NAMALWA (cell line): ENCODE results near the gene TSR1.
A peak's percentile ranks its signal among the peaks of the same experiment; 100 is the strongest.

Experiments used
- DNase-seq: peaks from one replicate; pipeline ENCODE4 v3.0.0-alpha.2; 2015; ENCODE audit warnings: low spot score

The TSR1 gene

DNA sequence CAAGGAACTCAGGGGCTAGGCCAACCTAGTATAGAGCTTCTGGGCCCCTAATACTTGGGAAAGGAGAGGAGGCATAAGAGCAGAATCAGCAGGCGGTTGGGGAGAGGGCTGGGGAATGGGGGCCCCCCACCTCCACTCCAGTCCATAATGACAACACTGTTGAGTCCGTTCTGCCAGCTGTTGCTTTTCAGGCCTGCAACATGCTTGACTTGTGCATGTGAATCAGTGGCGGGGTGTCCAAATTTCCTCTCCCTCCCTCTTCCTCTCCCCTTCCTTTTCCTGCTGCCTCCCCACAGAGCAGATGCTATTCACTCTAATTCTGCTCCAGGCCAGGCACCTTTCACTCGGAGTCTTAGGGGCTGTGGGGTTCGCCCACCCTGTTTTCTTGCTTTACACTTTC, 32.8 kb upstream of the TSR1 start:
- DNase-seq, result no peak

GRCh38 chr17:2368359-2368758, 32.1 kb upstream of the TSR1 start:
- no peak for DNase-seq

GRCh38 chr17:2366747-2367494, 30.7 kb upstream of the TSR1 start:
- no peak for DNase-seq

DNA sequence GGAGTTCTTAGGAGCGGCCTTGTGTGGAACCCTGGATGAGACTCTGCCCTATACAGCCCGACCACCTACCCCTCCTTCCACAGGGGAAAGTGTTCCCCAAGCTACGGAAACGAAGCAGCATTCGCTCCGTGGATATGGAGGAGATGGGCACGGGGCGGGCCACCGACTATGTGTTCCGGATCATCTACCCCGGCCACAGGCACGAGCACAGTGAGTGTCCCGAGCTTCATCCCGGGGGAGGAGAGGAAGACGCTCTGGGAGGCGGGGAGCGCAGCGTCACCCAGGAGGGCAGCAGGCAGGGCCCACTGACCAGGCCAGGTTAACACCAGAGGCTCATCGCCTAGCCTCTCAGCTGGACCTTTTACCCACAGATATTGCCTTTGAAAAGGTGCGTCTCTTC, 28.9 kb upstream of the TSR1 start:
- DNase-seq, result no peak

- DNase-seq, result no peak
Observed at GRCh38 chr17:2364763-2365116, 28.5 kb upstream of the TSR1 start.

DNA sequence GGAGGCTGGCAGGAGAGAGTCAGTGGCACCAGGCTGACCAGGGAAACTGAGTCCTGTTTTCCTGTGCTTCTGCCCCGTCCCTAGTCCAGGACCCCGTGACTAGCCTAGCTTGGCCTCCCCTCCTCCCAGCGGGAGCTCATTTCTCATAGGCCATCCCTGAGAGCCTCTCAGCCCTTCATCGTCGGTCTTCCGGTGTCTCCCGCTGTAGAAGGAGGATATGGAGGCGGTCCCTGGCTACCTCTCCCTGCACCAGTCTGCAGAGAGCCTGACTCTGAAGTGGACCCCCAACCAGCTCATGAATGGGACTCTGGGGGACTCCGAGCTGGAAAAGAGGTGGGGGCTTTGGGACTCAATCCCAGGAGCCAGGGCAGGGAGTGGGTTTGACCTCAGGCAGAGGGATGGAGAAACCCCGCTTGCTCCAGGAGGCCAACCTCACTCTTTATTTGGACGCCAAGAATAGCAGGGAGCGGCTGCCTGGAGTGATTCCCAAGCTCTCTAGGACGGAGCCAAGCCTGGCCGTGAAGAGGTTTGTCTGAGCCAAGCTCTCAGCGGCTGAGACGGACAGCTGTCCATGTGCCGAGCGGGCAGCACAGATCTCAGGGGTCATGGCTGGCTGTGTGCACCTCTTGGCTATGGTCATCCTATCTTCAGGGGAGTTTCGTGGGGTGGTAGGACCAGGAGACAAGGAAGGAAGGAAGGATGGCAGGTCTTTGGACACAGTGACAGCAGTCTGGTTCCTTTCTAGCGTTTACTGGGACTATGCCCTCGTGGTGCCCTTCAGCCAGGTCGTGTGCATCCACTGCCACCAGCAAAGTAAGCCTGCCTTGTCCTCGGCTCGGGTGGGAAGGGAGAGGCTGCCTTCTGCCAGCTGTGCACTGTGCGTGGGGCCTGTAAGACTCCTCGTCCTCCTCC, 27.9 kb upstream of the TSR1 start:
- no peak for DNase-seq

DNA sequence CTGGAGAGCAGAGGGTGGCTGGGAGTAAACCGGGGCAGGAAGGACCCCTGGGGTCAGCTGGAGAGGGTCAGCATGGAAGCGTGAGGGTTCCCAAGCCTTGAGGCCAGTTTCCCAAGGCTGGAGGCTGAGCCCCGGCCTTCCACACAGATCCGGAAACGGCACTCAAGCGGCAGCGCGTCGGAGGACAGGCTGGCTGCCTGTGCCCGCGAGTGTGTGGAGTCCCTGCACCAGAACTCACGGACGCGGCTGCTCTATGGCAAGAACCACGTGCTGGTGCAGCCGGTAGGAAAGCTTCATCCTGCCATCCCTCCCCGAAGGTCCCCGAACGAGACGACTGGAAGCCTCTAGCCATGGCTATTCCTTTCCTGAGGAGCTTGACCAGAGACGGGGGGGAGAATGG, 27.1 kb upstream of the TSR1 start:
- no peak for DNase-seq

DNA sequence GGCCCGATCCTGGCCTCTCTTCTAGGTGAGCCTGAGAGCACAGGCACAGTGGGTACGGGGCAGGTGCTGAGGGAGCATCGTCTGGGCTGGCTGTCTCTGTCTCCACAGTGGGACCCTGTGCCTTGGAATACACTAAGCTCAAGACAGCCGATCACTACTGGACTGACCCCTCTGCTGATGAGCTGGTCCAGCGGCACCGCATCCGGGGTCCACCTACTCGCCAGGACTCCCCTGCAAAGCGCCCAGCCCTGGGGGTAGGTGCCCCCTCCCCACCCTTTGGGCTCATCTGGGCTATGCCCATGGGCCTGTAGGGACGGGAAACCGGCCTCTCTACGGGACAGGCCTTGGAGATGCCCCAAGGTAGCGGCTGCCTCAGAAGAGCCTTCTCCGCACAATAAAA, 26.6 kb upstream of the TSR1 start:
- no peak for DNase-seq

DNA sequence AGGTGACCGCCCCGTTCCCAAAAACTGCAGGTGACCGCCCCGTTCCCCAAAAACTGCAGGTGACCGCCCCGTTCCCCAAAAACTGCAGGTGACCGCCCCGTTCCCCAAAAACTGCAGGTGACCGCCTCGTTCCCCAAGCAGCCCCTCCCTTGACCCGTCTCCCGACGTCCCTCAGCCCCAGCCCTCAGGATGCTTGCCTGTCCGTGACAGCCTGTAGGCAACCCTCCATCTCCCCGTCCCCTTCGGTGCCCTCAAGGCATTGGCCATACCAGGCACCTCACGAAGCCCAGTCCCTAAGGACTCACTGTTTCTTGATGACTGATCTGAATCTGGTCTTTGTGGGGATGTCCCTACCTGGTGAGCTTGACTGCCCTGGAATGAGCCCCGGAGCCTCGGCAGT, 26.2 kb upstream of the TSR1 start:
- no peak for DNase-seq

- DNase-seq, result no peak
Observed at GRCh38 chr17:2362016-2362415, 25.8 kb upstream of the TSR1 start.

DNA sequence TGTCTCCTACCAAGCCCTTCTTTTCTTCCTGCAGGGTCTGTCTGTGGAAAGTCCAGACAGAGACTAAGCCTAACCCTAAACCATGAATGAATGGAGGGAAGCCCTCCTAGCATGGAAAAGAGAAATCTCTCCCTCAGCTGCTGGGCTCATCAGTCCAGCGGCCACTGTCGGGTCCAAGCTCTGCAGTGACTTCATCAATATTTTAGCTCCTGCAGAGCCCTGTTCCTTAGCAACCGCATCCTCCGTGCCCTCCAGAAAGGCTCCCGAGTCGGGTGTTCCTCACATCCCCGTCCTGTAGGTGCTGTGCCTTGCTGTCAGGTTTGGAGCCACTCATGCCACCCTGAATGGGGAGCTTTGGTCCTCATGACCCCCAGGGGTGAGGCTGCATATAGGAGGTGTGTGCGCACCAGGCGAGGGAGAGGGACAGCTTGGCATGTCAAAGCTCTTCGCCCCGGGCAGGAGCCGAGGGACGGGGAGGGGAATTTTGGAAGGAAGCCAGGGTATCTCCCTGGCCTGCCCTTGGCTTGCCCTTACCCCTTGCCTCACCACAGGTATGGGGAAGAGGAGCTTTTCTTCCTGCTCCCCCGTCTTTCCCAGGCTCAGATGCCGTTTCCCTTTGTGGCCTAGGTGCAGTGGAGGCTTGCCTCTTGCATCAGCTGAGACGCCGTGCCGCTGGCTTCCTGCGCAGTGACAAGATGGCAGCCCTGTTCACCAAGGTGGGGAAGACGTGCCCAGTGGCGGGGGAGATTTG, 24.9 kb upstream of the TSR1 start:
- no peak for DNase-seq

- no peak for DNase-seq
Observed at GRCh38 chr17:2357931-2358434, 21.7 kb upstream of the TSR1 start.

GRCh38 chr17:2357237-2357636, 21.0 kb upstream of the TSR1 start:
- no peak for DNase-seq

- DNase-seq, result no peak
Observed at GRCh38 chr17:2354311-2354710, 18.1 kb upstream of the TSR1 start.

- DNase-seq, result no peak
Observed at GRCh38 chr17:2351269-2351668, 15.0 kb upstream of the TSR1 start.

DNA sequence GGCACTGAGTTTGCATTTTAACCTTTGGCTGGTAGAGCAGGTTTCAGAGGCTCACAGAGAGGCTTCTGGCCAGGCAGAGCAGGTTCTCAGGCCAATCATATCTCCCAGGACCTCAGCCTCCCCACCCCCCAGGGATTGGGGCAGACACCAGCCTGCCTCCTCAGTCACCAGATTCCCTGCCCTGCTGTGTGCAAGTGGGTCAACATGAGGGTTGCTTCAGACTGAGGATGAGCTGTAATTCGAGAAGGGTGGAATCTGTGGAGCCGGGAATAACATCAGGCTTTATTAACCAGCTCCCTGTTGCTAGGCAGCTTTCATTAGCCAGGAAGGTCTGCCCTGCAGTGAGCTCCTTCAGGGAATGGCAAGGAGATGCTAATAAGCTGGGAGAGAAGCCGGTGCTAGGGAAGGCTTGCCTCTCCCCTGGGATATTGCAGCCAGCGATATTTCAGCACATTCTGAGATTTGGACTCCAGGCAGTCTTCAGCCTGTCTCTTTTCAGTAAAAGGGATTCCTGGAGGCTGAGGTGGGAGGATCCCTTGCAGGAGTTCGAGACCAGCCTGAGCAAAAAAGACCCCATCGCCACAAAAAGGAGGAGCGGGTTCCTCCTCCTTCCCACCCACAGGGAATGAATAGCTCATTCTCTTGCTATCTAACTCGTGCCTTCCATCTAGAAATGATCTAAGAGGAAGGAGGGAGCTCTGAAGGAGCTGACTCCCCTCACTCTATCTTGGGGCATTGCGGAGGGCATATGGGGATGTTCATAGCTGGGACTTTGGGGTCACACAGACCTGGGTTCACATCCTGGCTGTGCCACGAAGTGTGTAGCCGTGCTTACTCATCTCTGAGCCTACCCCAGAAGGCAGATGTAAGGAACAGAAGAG, 11.8 kb upstream of the TSR1 start:
- DNase-seq, result no peak

GRCh38 chr17:2346475-2346874, 10.2 kb upstream of the TSR1 start:
- no peak for DNase-seq

GRCh38 chr17:2344528-2344927, 8.3 kb upstream of the TSR1 start:
- DNase-seq, result no peak

DNA sequence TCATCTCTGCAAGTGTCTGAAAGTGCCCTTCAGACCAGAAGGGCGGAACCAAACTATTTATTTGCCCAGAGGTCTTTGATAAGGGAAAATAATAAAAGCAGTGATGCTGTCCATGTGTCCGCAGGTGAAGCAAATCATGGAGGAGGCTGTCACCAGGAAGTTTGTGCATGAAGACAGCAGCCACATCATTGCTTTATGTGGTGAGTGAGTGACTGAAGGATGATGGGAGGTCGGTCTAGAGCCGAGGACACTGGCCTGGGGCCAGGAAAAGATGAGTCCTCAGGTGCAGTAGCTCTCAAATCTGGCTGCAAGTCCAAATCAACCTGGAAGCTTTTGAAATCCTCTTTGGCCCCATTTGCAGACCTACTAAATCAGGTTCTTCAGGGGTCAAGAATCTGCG, 7.2 kb upstream of the TSR1 start:
- DNase-seq, result no peak

DNA sequence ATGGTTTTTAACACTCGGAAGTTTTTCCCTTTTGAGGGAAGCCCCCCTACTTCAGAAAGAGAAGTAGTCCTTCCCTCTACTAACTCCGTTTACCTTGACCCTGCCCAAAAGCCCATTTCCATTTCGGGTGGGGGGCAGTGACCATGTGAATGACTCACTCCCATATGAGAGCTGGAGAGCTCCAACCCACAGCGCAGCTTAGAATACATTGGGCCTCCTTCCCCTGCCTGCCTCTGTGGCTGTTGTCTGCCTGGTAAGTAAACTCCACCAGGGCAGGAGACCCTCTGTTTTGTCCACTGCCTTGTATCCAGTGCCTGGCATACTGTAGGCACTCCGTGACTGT, 2.0 kb upstream of the TSR1 start:
- DNase-seq, result no peak

DNA sequence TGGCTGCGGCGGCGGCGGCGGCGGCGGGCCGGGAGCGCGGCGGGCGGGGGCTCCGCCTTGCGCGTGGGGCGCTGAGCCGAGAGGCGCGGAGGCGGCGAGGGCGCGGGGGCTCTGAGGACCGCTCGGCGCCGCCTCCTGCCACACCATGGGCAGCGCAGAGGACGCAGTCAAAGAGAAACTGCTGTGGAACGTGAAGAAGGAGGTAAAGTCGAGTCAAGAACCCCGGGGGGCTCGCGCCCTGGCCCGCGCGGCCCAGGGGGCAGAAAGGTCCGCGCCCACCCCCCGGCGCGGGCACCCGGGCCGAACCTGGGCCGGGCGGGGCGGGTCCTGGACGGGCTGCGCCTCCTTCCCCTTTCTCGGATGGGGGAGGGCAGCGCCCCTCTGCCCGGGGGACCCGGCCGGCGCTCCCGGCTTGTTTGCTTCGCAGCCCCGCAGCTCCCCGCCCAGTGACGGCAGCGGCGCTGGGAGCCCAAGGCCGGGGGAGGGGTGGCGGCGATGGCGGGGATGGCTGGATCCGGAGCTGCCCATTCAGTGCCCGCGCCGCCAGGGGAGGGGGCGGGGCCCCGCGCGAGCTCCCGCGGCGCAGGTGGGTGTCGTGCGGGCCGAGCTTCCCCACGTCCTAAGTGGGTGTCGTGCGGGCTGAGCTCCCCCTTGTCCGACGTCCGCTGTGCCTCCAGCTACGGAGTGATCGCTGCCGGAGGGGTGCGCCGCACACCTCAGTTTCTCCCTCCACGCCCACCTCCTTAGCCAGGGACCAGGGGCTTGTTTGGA, 1.5 kb upstream of the TSR1 start:
- DNase-seq, result peak; percentile 37
